Measurements from ENCODE around the gene UGCG. TPM values are rescaled to one million over a fixed set of nuclear protein-coding genes. Genes with fewer than 3 reads are reported as not detected.

The UGCG gene
- polyA plus RNA-seq, 3 donors: 5.4 to 40.9 (median 18.7) TPM

DNA sequence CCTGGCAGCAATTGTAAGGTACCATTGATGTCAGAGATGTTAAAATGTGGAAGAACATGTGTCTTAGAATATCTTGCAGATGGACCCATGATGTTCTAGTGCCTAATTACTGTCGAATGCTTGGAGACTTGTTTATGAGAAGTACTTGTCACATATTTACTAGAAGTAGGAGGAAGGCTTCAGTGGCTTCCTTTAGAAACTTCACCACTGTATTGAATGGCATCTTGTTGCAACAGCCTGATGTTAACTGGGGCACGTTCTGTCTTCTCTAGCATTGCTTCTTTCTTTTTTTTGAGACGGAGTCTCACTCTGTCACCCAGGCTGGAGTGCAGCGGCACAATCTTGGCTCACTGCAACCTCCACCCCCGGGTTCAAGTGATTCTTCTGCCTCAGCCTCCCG is 16.5 kb downstream of the UGCG start:
- 72 to 93% (median 79%) methylated on average over 6 of the region's 6 CpGs for WGBS, 3 donors
- H3K27ac ChIP-seq (ENCODE audit: low read depth, low read length): no peak overlapping the region

DNA sequence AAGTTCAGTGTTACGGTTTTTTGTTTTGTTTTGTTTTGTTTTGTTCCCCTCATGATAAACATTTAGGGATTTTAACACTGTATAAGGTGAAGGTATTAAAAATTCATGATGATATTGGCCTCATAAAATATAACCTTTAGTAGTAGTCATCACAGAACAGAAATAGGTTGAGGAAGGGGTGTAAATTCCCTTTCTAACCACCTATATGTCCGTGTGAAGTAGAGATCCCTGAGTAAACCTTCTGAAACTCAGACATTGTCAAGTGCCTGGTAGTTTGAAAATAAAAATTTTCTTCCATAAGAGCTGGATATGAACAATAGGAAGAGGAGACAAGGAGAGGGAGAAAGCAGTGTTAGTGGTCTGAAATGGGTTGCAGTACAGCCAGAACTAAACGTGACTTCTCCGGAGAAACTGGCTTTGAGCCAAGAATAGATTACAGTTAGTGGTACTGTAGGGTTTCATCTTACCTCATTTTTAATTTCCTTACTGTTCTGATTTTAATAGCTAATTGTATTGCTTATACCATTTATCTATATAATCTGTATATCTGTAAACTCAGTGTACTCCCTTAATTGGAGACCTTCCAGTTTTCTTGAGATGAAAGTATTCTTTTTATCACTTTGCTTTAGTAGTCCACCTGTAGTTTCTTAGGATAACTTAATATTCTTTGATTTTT is 18.3 kb downstream of the UGCG start:
- no peak overlapping the region for H3K27ac ChIP-seq (ENCODE audit: low read depth, low read length)
- 36 to 43% (median 43%) methylated on average over 4 of the region's 4 CpGs for WGBS, 3 donors

DNA sequence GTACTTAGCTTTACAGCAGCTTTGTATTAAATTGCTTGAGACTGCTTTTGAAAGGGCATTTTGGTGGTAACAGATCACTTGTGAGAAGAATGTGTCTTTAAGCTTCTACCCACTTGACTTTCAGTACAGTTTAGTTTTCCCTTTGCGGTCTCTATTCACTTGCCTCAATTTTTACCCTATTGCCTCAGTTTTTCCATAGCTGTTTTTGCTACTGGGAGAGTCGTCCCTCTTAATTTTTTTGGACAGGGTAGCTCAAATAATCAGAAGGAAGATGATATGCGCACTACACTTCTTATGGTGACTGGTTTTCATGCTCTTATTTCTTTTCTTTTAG is 18.8 kb downstream of the UGCG start:
- WGBS, 3 donors: 82 to 91% (median 88%) methylated on average over 3 of the region's 3 CpGs
- no peak overlapping the region for H3K27ac ChIP-seq (ENCODE audit: low read depth, low read length)

DNA sequence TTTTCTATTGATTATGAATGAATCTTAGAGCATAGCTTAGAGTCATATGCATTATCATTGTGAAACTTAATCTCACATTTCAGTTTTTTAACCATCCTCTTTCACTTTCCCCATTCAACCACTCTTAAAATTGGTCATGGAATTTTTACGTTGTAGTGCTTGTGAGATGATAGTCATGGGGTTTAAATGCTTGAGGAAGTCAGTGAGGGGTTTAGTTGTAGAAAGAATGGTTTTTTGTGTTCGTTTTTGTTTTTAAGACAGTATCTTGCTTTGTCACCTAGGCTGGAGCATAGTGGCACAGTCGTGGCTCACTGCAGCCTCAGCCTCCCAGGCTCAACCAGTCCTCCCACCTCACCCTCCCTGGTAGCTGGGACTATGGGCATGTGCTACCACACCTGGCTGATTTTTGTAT is 19.6 kb downstream of the UGCG start:
- WGBS, 3 donors: 83 to 86% (median 83%) methylated on average over 3 of the region's 3 CpGs
- H3K27ac ChIP-seq (ENCODE audit: low read depth, low read length): no peak overlapping the region

DNA sequence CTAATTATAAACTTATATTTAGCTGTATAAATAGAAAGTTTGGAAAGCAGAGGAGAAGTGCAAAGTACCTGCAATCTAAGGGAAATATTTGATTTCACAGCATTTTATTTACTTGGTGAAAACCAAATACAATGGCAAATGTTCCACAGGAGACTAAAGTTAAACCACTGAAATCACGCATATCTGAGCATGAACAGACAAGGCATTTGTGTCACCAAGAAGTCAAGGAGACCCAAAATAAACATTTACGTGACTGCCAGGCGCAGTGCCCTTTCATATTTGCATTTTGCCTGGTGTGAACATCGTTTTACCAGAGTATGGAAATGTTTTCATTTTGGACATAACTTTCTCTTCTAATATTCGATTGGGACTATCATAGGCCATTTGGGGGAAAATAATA is 20.6 kb downstream of the UGCG start:
- WGBS, 3 donors: 35 to 92% (median 85%) methylated on average over 5 of the region's 5 CpGs
- H3K27ac ChIP-seq (ENCODE audit: low read depth, low read length): no peak overlapping the region

DNA sequence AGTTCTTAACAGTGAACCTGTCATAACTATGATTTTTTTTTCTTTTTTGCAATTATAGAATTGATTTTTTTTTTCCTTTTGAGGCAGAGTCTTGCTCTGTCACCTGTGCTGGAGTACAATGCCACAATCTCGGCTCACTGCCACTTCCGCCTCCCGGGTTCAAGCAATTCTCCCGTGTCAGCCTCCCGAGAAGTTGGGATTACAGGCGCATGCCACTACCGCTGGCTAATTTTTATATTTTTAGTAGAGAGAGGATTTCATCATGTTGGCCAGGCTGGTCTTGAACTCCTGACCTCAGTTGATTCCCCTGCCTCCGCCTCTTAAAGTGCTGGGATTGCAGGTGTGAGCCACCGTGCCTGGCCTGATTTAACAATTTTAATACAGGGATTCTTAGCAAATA is 21.4 kb downstream of the UGCG start:
- WGBS, 3 donors: 40 to 82% (median 80%) methylated on average over 9 of the region's 9 CpGs

DNA sequence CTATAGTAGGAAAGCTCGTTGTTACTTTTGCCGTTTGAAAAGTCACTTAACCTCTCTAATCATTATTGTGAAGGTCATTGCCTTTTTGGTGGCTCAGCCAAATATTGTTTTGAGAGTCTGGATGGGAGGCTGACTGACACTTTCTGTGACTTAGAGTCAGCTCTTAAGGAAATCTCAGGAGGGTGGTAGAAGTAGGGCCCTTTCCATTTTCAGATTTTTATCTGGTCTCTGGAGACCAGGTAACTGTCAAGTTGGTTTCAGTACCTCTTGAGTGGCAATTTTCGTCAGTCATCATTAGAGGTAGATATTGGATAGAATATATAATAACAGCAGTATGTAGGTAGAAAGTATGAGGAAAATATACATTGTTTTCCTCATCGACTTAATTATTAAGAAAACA is 23.3 kb downstream of the UGCG start:
- WGBS, 3 donors: 60 to 81% (median 69%) methylated on average over 4 of the region's 4 CpGs
- H3K27ac ChIP-seq (ENCODE audit: low read depth, low read length): no peak overlapping the region

More for the DNA sequence above, 21.4 kb downstream of the UGCG start:
- H3K27ac ChIP-seq (ENCODE audit: low read depth, low read length): no peak overlapping the region

DNA sequence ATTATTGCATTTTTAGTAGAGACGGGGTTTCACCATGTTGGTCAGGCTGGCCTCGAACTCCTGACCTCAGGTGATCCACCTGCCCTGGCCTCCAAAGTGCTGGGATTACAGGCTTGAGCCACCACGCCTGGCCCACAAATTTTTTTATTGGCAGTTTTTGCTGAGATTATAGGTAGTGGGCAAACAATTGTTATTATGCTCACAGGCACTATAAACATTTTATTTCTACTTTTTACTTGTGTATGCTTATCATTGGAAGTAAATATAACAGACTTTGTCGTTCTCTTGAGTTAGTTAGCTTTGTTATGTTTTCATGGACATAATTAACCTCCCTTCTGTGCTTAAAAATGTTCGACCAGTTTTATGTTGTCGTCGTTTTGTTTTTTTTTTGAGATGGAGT is 23.9 kb downstream of the UGCG start:
- H3K27ac ChIP-seq (ENCODE audit: low read depth, low read length): no peak overlapping the region
- 90 to 93% (median 91%) methylated on average over 7 of the region's 7 CpGs for WGBS, 3 donors

DNA sequence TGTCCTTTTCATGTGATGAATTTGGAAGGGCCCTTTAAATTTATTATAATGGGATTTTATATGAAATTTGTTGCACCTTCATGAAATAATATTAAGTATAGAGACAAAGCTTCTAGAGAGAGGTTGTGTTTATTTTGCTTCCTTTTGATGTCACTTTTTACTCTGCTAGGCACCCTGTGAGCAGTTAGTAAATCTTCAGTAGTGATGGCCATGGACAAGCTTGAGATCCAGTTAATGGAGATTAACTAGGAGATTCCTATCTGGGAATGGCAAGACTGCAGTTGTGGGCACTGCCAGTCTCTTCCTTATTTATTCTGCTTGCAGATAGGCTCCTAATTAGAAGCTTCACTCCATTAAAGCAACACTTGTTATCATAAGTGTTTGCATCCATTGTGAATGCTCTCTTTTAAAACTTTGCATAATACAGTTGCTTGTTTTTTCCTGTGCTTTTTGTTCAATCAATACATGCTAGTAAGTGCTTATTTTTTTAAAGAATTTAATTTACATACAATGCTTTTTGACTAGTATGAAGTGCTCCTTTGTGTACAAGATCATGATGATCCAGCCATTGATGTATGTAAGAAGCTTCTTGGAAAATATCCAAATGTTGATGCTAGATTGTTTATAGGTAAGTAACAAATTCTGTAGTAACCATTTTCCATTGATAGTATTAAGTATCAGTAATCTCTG is 25.9 kb downstream of the UGCG start:
- H3K27ac ChIP-seq (ENCODE audit: low read depth, low read length): no peak overlapping the region

DNA sequence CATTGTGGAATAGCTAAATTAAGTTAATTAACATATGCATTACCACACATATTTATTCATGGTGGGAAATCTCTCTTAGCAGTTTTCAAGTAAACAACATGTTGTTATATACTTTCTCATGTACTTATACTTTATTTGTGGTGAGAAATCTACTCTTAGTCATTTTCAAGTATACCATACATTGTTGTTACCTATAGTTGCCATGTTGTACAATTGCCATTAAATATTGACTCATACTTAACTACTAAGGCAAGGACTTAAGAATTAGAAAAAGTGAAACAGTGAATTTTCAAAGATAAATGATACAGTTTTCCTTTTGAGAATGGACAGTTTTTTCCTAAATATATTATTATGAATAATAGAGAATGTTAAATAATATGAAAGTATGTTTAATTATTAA is 27.7 kb downstream of the UGCG start:
- H3K27ac ChIP-seq (ENCODE audit: low read depth, low read length): no peak overlapping the region

DNA sequence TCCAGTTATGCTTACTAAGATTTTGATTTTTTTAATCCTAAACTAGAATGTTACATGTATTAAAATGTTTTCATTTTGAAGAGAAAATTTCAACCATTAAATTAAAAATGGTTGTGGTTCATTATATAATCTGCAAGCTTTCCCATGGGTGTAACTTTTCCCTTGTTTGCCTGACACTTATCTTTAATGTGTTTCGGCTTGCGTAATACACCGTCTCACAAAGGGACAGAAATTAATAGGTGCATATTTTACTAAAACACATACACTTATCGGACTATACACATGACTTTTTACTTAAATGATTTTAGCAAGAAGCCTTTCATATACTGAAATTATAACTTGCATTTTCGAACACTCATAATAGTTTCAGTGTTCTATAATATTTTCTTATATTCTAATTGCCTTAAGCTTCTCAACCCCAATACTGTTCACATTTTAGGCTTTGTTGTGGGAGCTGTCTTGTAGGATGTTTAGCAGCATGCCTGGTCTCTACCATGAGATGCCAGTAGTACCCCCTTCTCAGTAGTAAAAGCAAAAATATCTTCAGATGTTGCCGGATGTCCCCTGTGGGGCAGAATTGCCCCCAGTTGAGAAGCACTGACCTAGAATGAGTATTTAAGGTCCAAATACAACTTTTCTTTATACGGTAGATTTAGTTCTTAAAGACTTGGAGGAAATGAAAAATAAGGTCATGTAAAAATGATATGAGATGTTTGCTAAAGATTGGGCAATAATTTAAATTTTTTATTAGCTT is 28.6 kb downstream of the UGCG start:
- no peak overlapping the region for H3K27ac ChIP-seq (ENCODE audit: low read depth, low read length)
- 54 to 85% (median 82%) methylated on average over 7 of the region's 7 CpGs for WGBS, 3 donors

DNA sequence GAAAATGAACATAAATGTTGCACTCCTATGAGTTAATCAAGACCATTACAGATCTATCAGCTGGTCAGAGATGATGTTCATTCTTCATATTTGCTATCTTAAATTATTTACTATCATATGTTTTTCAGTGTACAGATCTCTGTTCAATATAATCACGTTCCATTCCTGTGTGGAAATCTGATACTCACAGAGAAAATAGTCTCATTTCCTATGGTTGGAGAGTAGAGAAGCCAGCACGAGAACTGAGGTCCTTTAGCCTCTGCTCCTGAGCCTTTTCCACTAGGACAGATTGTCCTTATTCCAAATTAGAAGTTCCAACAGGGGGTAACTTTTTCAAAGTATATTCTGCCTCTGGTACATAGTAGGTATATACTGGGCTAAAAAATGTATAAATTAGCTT is 29.2 kb downstream of the UGCG start:
- WGBS, 3 donors: 37 to 49% (median 40%) methylated on average over 2 of the region's 2 CpGs
- no peak overlapping the region for H3K27ac ChIP-seq (ENCODE audit: low read depth, low read length)

DNA sequence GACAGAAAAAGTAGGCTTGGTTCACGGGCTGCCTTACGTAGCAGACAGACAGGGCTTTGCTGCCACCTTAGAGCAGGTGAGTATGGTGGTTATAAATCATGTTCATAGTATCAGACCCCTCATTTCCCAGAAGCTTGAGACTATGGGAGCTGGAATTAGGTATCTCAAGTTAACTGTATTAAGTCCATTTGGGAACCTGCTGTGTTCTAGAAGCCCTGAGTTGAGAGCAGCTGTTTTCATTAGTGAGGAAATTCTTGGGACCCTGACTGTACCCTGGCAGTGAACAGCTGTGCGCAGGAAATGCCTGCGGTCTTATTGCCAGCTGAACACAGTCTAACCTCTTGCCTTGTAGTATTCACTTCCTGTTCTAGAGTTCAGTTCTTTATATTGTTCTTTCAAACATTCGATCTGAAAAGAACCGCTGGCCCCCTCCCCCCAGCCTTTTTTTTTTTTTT is 29.8 kb downstream of the UGCG start:
- 45 to 80% (median 49%) methylated on average over 6 of the region's 6 CpGs for WGBS, 3 donors
- H3K27ac ChIP-seq (ENCODE audit: low read depth, low read length): no peak overlapping the region

DNA sequence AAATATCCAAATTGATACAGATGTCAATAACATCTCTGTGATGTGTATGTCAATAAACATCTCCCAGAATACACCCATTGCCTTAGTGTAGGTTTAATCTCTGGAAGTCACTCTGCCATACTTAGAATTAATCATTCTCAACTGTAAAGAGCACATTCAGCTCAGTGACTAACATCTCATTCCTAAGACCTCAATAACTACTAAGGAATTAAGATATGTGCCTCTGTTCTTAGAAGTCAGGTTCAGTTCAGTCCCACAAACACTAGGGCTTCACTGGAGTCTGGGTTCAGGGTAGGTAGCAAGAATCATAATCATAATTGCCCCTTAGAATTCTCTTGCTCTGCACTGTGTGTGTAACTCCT is 31.7 kb downstream of the UGCG start:
- no peak overlapping the region for H3K27ac ChIP-seq (ENCODE audit: low read depth, low read length)

DNA sequence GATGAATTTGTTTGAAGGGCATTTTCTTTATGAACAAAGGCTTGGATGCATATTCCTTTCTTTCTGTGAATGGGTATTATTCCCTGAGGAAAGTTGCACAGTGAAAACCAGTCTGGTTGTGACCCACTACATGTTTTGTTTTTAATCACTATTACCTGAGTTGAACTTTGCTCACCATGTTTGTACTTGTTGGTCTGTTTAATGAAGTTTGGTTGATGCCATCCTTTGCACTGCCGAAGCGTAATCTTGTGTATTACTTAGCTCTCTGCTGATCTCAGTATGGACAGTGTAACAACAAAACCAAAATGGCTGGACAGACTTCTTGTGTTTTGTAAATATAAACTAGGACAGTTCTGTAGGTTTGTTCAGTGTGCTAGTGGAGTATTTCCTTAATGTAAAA is 38.1 kb downstream of the UGCG start:
- no peak overlapping the region for H3K27ac ChIP-seq (ENCODE audit: low read depth, low read length)
- WGBS, 3 donors: 52 to 98% (median 89%) methylated on average over 2 of the region's 2 CpGs

DNA sequence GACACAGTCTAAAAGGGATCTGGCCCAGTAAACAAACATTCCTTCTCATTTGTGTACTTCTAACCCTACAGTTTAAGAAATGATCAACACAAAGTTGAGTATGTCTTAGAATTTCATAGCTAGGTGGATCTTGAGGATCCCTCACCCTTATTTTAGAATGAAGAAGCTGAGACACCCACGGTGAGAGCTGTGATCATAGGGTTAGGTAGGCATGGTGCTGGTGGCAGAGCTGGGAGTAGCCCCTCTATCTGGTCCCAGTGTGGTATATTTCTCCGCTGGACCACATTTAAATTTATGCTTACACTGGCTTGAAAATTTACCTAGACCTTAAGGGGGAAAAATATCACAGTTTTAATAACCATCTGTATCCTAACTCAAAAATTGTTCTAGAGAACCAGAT is 39.8 kb downstream of the UGCG start:
- WGBS, 3 donors: 93 to 98% (median 96%) methylated on average over 2 of the region's 2 CpGs
- no peak overlapping the region for H3K27ac ChIP-seq (ENCODE audit: low read depth, low read length)

DNA sequence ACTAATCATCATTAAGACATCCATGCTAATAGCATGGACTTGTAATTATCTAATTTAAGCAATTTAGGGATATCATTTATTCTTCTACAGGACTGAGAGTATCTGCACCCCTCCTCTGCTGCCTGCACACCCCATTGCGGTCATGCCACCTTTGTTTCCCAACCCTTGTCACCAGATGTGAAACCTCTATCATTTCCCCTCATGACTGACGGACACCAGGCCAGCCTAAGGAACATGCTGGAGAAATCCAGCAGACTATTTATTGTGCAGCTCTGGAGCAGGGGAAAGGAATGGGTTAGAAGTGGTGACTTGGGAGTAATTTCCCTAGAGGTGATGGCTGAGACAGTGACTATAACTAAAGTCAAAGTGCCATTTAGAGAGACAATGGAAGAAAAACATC is 40.7 kb downstream of the UGCG start:
- no peak overlapping the region for H3K27ac ChIP-seq (ENCODE audit: low read depth, low read length)
- WGBS, 3 donors: 68 to 88% (median 77%) methylated on average over 2 of the region's 2 CpGs

DNA sequence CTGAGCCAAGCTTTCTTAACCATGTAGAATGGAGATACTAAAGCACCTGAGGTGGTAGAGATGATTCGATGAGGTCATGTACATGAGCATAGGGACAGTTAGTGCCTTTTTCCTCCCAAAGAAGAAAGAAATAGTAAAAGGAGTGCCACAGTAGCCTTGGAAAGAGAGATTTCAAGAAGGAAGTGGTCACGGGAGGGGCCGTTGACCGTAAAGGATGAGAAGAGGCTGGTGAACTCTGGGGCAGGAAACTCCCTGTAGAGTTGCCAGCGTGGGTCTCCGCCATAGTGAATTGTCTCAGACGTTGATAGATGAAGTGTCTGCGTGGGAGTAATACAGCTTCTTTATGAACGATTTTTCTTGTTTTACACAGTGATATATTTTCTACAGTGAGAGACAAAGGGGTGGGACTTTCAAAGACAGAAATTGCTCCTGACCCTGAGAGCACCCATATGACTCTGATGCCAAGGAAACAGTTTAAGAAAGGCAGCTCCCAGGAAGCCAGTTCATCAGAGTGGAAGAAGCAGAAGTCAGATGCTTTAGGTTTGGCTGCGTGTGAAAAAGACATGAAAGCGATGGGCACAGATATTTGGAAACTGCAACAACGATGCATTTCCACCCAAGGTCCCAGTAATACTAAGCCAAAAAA is 41.3 kb downstream of the UGCG start:
- WGBS, 3 donors: 18 to 65% (median 33%) methylated on average over 12 of the region's 12 CpGs
- H3K27ac ChIP-seq (ENCODE audit: low read depth, low read length): no peak overlapping the region

DNA sequence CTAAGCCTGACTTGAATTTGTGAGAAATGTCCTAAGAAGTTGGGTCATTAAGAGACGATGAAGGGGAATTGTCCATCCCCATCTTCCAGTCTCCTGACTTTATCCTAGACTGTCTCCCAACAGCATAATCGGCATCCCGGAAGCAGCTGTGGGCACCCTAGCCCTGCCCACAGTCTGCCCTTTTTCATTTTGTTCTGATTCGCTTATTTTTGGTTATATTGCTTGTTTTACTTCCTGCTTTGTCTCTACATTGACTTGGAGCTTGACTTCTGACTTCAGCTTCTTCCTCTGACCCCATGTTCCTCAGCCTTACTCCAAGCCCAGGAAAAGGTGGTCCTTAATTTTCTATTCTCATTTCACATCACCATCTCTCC is 41.8 kb downstream of the UGCG start:
- WGBS, 3 donors: 78 to 96% (median 83%) methylated on average over 4 of the region's 4 CpGs
- H3K27ac ChIP-seq (ENCODE audit: low read depth, low read length): no peak overlapping the region

All from adipose tissue (tissue), 3 donors.